ENCODE measurements around the gene SIX3. TPM values are rescaled to one million over a fixed set of nuclear protein-coding genes. Genes with fewer than 3 reads are reported as not detected.

SIX3 gene
- total RNA-seq, 2 experiments from 2014 or later = not detected

GRCh38 chr2:44932079-44932478 lies 9.4 kb upstream of the SIX3 start:
- Mint-ChIP-seq H3K4me1 (peaks cover 22% of the 10 kb centered on the region), H3K36me3 (ENCODE audit: low read depth) (no peaks in the 10 kb centered on the region), H3K27me3 (peaks cover 72% of the 10 kb centered on the region), H3K27ac (no peak overlapping the region), H3K4me3 (no peak overlapping the region), H3K9me3 (ENCODE audit: low read depth) (no peaks in the 10 kb centered on the region)
- ATAC-seq = no peak
- DNase-seq = no peak
- intact Hi-C loops (cut with DNase I, micrococcal nuclease) = loop anchor here (2.0 to 5.0 kb wide), 3 partner anchors 19 to 75 kb away; partner anchors contain the start of gene SIX2 (in 1 of the 2)
- ChIA-PET POLR2A (interaction anchor here (0.6 kb wide), 1 partner anchor 540 kb away, joined by 4 read pairs; no protein-coding TSS in a partner anchor), CTCF (interaction anchor here (0.9 kb wide), 1 partner anchor 20 kb away, joined by 3 read pairs; no protein-coding TSS in a partner anchor)

- no peak overlapping the region for H3K27ac Mint-ChIP-seq
- CTCF ChIA-PET = interaction anchor here (0.6 to 0.9 kb wide), 2 partner anchors 19 to 57 kb away, joined by 3 to 4 read pairs; no protein-coding TSS in a partner anchor
- H3K9me3 Mint-ChIP-seq (ENCODE audit: low read depth) = no peaks in the 10 kb centered on the region
- peaks cover 22% of the 10 kb centered on the region for H3K4me1 Mint-ChIP-seq
- peaks cover 70% of the 10 kb centered on the region for H3K27me3 Mint-ChIP-seq
- DNase-seq (no peak), ATAC-seq (no peak)
- POLR2A ChIA-PET = no interaction called here
- no peak overlapping the region for H3K4me3 Mint-ChIP-seq
- intact Hi-C loops (cut with DNase I, micrococcal nuclease) = loop anchor here (2.0 to 5.0 kb wide), 3 partner anchors 18 to 75 kb away; partner anchors contain the start of gene SIX2 (in 1 of the 2)
- no peaks in the 10 kb centered on the region for H3K36me3 Mint-ChIP-seq (ENCODE audit: low read depth)
These were observed 8.7 kb upstream of the SIX3 start for GRCh38 chr2:44932564-44933392.

- peaks cover 71% of the 10 kb centered on the region for H3K27me3 Mint-ChIP-seq
- ChIA-PET CTCF (no interaction called here), POLR2A (no interaction called here)
- no peaks in the 10 kb centered on the region for H3K36me3 Mint-ChIP-seq (ENCODE audit: low read depth)
- H3K4me3 Mint-ChIP-seq = no peak overlapping the region
- H3K9me3 Mint-ChIP-seq (ENCODE audit: low read depth) = no peaks in the 10 kb centered on the region
- no peak overlapping the region for H3K27ac Mint-ChIP-seq
- DNase-seq (no peak), ATAC-seq (no peak)
- H3K4me1 Mint-ChIP-seq = peaks cover 24% of the 10 kb centered on the region
- intact Hi-C loops (cut with DNase I, micrococcal nuclease) = loop anchor here (2.0 to 5.0 kb wide), 3 partner anchors 17 to 74 kb away; partner anchors contain the start of gene SIX2 (in 1 of the 2)
These were observed 8.0 kb upstream of the SIX3 start for GRCh38 chr2:44933434-44933951.

- ChIA-PET POLR2A (no interaction called here), CTCF (interaction anchor here (6.4 kb wide), 1 partner anchor 21 kb away, joined by 30 read pairs; no protein-coding TSS in a partner anchor)
- intact Hi-C loops (cut with DNase I, micrococcal nuclease) = loop anchor here in 1 of 2 experiments (5.0 kb wide), 1 partner anchor 73 kb away; the partner anchor contains the start of gene SIX2
- H3K36me3 Mint-ChIP-seq (ENCODE audit: low read depth) = no peaks in the 10 kb centered on the region
- H3K4me1 Mint-ChIP-seq = peaks cover 24% of the 10 kb centered on the region
- H3K9me3 Mint-ChIP-seq (ENCODE audit: low read depth) = no peaks in the 10 kb centered on the region
- no peak overlapping the region for H3K4me3 Mint-ChIP-seq
- ATAC-seq (no peak), DNase-seq (no peak)
- peaks cover 72% of the 10 kb centered on the region for H3K27me3 Mint-ChIP-seq
- H3K27ac Mint-ChIP-seq = no peak overlapping the region
These were observed 7.2 kb upstream of the SIX3 start for GRCh38 chr2:44934038-44934982.

- ATAC-seq (no peak), DNase-seq (no peak)
- H3K9me3 Mint-ChIP-seq (ENCODE audit: low read depth) = no peaks in the 10 kb centered on the region
- peaks cover 23% of the 10 kb centered on the region for H3K4me1 Mint-ChIP-seq
- H3K36me3 Mint-ChIP-seq (ENCODE audit: low read depth) = no peaks in the 10 kb centered on the region
- intact Hi-C loops (cut with DNase I, micrococcal nuclease) = loop anchor here in 1 of 2 experiments (5.0 kb wide), 1 partner anchor 72 kb away; the partner anchor contains the start of gene SIX2
- peaks cover 75% of the 10 kb centered on the region for H3K27me3 Mint-ChIP-seq
- H3K27ac Mint-ChIP-seq = no peak overlapping the region
- CTCF ChIA-PET = interaction anchor here (6.4 kb wide), 1 partner anchor 20 kb away, joined by 30 read pairs; no protein-coding TSS in a partner anchor
- POLR2A ChIA-PET = no interaction called here
- H3K4me3 Mint-ChIP-seq = no peak overlapping the region
These were observed 6.3 kb upstream of the SIX3 start for GRCh38 chr2:44934983-44935728.

- Mint-ChIP-seq H3K4me3 (no peak overlapping the region), H3K27me3 (peaks cover 73% of the 10 kb centered on the region), H3K9me3 (ENCODE audit: low read depth) (no peaks in the 10 kb centered on the region), H3K4me1 (peaks cover 19% of the 10 kb centered on the region), H3K36me3 (ENCODE audit: low read depth) (no peaks in the 10 kb centered on the region), H3K27ac (no peak overlapping the region)
- no peak for DNase-seq
- ChIA-PET POLR2A (no interaction called here), CTCF (interaction anchor here (6.4 kb wide), 1 partner anchor 20 kb away, joined by 30 read pairs; no protein-coding TSS in a partner anchor)
- no peak for ATAC-seq
- intact Hi-C loops (cut with DNase I, micrococcal nuclease) = no loop called here
These were observed 5.8 kb upstream of the SIX3 start for GRCh38 chr2:44935729-44936098.

GRCh38 chr2:44936275-44936674 lies 5.2 kb upstream of the SIX3 start:
- ATAC-seq (no peak), DNase-seq (no peak)
- no peaks in the 10 kb centered on the region for H3K36me3 Mint-ChIP-seq (ENCODE audit: low read depth)
- ChIA-PET POLR2A (no interaction called here), CTCF (interaction anchor here (0.6 to 6.4 kb wide), 2 partner anchors 19 to 353 kb away, joined by 4 to 30 read pairs; no protein-coding TSS in a partner anchor)
- no peaks in the 10 kb centered on the region for H3K9me3 Mint-ChIP-seq (ENCODE audit: low read depth)
- H3K4me3 Mint-ChIP-seq = no peak overlapping the region
- no peak overlapping the region for H3K27ac Mint-ChIP-seq
- H3K4me1 Mint-ChIP-seq = peaks cover 18% of the 10 kb centered on the region
- intact Hi-C loops (cut with DNase I, micrococcal nuclease) = no loop called here
- H3K27me3 Mint-ChIP-seq = peaks cover 72% of the 10 kb centered on the region

GRCh38 chr2:44936715-44937687 lies 4.5 kb upstream of the SIX3 start:
- peaks cover 72% of the 10 kb centered on the region for H3K27me3 Mint-ChIP-seq
- no peak overlapping the region for H3K27ac Mint-ChIP-seq
- no peaks in the 10 kb centered on the region for H3K9me3 Mint-ChIP-seq (ENCODE audit: low read depth)
- DNase-seq = no peak
- no peak for ATAC-seq
- intact Hi-C loops (cut with DNase I, micrococcal nuclease) = no loop called here
- CTCF ChIA-PET = interaction anchor here (0.6 to 6.4 kb wide), 4 partner anchors 11 to 457 kb away, joined by 3 to 30 read pairs (median 6); no protein-coding TSS in a partner anchor
- POLR2A ChIA-PET = no interaction called here
- no peak overlapping the region for H3K4me3 Mint-ChIP-seq
- no peaks in the 10 kb centered on the region for H3K36me3 Mint-ChIP-seq (ENCODE audit: low read depth)
- peaks cover 24% of the 10 kb centered on the region for H3K4me1 Mint-ChIP-seq

- intact Hi-C loops (cut with DNase I, micrococcal nuclease) = no loop called here
These were observed 3.7 kb upstream of the SIX3 start for GRCh38 chr2:44937688-44938240.

More at GRCh38 chr2:44937688-44938240, 3.7 kb upstream of the SIX3 start:
- H3K27ac Mint-ChIP-seq = no peak overlapping the region
- CTCF ChIA-PET = interaction anchor here (1.2 to 6.4 kb wide), 2 partner anchors 18 to 458 kb away, joined by 7 to 30 read pairs; no protein-coding TSS in a partner anchor
- peaks cover 70% of the 10 kb centered on the region for H3K27me3 Mint-ChIP-seq
- no peaks in the 10 kb centered on the region for H3K36me3 Mint-ChIP-seq (ENCODE audit: low read depth)
- POLR2A ChIA-PET = no interaction called here
- peak overlapping the region; percentile 26 for H3K4me3 Mint-ChIP-seq
- H3K9me3 Mint-ChIP-seq (ENCODE audit: low read depth) = no peaks in the 10 kb centered on the region
- peaks cover 28% of the 10 kb centered on the region for H3K4me1 Mint-ChIP-seq
- ATAC-seq (peak; percentile 54), DNase-seq (peak; percentile 71)
